Measurements from ENCODE around the gene MUC21.
"Not testable (repeated sequence)": the region's sequence is repeated elsewhere in the genome, so short reads cannot be mapped to it uniquely, and the experiment has no call there.

The MUC21 gene

GRCh38 chr6:31009731-31010130 lies 26.2 kb downstream of the MUC21 start:
- no peak for DNase-seq (ENCODE audit: low spot score)

DNA sequence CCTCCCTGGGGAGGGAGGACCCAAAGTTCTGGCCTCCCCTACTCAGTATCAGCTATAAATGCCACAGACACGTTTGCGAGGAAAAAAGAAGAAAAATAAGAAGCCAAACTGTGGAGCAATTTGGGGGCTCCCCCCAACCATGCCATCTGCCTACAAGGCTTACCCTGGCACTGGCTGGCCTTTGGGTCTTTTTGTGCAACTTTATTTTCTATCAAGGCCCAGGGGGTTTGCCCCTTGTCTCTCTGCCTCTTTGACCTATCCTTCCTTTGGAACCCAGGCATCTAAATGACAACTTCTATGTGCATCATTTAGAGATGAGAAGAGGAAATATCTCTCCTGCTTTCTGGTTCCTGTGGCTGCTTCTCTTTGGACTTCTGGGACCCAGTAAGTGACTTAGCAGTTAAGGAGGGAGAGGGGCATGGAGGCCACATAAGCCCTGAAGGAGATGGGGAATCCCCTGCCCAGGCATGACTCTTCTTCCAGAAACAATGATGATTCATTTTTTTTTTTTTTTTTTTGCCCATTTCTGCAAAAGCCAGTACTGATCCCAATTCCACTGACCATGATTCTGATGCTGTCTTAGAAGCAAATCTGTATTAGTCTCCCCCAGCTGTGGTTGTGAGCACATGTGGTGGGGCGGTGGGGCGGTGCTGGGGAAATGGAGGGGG lies 27.0 kb downstream of the MUC21 start, which contains the start of gene MUC22:
MUC22 (plus strand) TSS at position 82 of the 668 bp plus-strand sequence; CDS start at position 315, 233 bp downstream.
- DNase-seq (ENCODE audit: low spot score) = no peak

GRCh38 chr6:31011153-31011552 lies 27.6 kb downstream of the MUC21 start:
- DNase-seq (ENCODE audit: low spot score) = no peak

DNA sequence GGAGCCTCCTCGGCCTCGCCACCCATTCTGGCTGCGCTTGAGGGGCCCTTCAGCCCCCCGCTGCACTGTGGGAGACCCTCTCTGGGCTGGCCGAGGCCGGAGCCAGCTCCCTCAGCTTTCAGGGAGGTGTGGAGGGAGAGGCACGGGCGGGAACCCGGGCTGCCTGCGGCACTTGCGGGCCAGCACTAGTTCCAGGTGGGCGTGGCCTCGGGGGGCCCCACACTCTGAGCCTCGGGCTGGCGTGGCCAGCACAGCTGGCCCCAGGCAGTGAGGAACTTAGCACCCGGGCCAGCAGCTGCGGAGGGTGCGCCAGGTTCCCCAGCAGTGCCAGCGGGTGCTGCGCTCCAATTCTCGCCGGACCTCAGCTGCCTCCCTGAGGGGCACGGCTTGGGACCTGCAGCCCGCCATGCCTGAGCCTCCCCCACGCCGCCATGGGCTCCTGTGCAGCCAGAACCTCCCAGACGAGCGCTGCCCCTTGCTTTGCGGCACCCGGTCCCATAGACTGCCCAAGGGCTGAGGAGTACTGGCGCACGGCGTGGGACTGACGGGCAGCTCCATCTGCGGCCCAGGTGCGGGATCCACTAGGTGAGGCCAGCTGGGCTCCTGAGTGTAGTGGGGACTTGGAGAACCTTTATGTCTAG lies 33.3 kb downstream of the MUC21 start:
- DNase-seq (ENCODE audit: low spot score) = no peak

GRCh38 chr6:31017436-31017835 lies 33.9 kb downstream of the MUC21 start:
- DNase-seq (ENCODE audit: low spot score) = not testable (repeated sequence)

DNA sequence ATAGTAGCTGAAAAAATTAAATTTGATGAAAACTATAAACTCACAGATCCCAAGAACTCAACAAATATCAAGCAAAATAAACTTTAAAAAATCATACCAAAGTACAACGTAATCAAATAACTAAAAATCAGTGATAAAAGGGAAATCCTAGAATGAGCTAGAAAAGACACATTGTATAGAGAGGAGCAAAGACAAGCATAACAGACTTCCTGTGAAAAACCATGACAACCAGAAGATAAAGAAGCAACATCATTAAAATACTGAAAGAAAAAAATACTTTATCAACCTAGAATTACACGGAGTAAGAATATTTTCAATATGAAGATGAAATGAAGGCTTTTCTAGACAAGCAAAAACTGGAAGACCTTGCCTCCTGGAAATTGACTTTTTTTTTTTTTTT lies 36.5 kb downstream of the MUC21 start:
- no peak for DNase-seq (ENCODE audit: low spot score)

GRCh38 chr6:31020631-31021255 lies 37.2 kb downstream of the MUC21 start:
- not testable (repeated sequence) for DNase-seq (ENCODE audit: low spot score)

GRCh38 chr6:31021705-31022531 lies 38.4 kb downstream of the MUC21 start:
- not testable (repeated sequence) for DNase-seq (ENCODE audit: low spot score)

DNA sequence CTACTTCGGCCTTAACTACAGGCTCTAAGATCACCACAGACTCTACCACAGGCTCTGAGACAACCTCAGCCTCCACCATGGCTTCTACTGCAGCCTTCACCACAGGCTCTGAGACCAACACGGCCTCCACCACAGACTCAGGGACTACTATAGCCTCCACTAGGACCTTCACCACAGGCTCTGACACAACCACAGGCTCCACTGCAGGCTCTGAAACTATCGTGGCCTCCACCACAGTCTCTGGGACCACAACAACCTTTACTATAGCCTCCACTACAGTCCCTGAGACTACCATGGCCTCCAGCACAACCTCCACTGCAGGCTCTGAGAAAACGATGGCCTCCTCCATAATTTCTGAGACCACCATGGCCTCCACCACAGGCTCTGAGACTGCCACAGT lies 42.1 kb downstream of the MUC21 start:
- DNase-seq (ENCODE audit: low spot score) = no peak

DNA sequence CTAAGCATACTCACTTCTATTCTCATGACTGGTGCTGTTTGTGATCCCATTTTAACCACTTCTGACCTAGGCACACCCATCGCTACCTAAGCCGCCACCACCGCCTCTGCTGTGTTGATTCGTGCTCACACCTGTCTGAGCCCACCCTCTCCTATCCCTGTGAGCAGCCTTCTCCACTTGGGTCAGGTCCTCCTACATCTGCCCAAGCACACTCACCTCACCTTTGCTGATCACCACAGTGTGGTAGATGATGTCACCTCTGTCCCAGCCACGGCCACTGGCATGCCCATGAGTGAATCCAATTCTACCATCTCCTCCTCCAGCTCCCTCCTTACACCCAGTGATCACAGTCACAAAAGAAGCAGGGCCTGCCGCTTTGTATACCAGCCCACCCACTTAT lies 47.6 kb downstream of the MUC21 start:
- no peak for DNase-seq (ENCODE audit: low spot score)

DNA sequence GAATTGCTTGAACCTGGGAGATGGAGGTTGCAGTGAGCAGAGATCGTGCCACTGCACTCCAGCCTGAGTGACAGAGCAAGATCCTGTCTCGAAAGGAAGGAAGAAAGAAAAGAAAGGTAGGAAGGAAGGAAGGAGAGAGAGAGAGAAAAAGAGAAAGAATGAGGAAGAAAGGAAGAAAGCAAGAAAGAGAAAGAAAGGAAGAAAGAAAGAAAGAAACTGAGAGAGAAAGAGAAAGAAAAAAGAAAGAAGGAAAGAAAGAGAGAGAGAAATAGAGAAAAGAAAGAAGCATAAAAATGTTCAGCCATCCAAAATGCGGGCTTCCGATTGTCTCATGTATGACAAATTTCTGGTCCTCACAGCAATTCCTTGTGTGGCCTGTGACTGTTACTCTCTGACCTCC lies 49.6 kb downstream of the MUC21 start:
- no peak for DNase-seq (ENCODE audit: low spot score)

GRCh38 chr6:31035862-31036497 lies 52.5 kb downstream of the MUC21 start:
- DNase-seq (ENCODE audit: low spot score) = no peak

GRCh38 chr6:31037169-31037568 lies 53.7 kb downstream of the MUC21 start:
- no peak for DNase-seq (ENCODE audit: low spot score)

- DNase-seq (ENCODE audit: low spot score) = no peak
These were observed 54.2 kb downstream of the MUC21 start for GRCh38 chr6:31037682-31038081.

GRCh38 chr6:31038559-31038958 lies 55.0 kb downstream of the MUC21 start:
- no peak for DNase-seq (ENCODE audit: low spot score)

Data from activated CD4-positive, alpha-beta T cell treated with anti-CD3 and anti-CD28 coated beads, Interleukin-2, Interleukin-4, amounts not matched to agents 100 ng/mL and 50 ng/mL, durations not matched to agents 16 hours and 8 hours (primary cell).